Calu3 (cell line): Measurements from ENCODE around the gene THSD7B. TPM values are rescaled to one million over a fixed set of nuclear protein-coding genes. Genes with fewer than 3 reads are reported as not detected.

Source experiments
- BruUV-seq: library from RNA; stranded (reverse); fragments of 400-500 nt; replicated peaks from 2 replicates; lab custom pipeline; 2021; lab: Mats Ljungman, UMichigan
- CTCF ChIA-PET: fragments of 300-600 bp; sonication (Branson Sonifier 250); formaldehyde crosslinking; loops from one replicate; lab custom pipeline; 2022; ENCODE audit warnings: antibody characterized with exemption; lab: Charles Lee
- DNase-seq: peaks from one replicate; pipeline ENCODE4 v3.0.0; 2022
- H3K27ac Mint-ChIP-seq: one replicate; pipeline ENCODE4 v1.8.0; 2022; ENCODE audit warnings: mixed read lengths; ENCODE audit not compliant: unreplicated experiment
- H3K27me3 Mint-ChIP-seq: one replicate; pipeline ENCODE4 v1.8.0; 2022; ENCODE audit warnings: mixed read lengths; ENCODE audit not compliant: unreplicated experiment
- H3K36me3 Mint-ChIP-seq: one replicate; pipeline ENCODE4 v1.8.0; 2022; ENCODE audit warnings: mild to moderate bottlenecking, moderate library complexity, mixed read lengths; ENCODE audit not compliant: insufficient read depth, unreplicated experiment
- H3K4me1 Mint-ChIP-seq: one replicate; pipeline ENCODE4 v1.8.0; 2022; ENCODE audit warnings: mild to moderate bottlenecking, low read depth, mixed read lengths; ENCODE audit not compliant: unreplicated experiment
- H3K4me3 Mint-ChIP-seq: one replicate; pipeline ENCODE4 v1.8.0; 2022; ENCODE audit warnings: mild to moderate bottlenecking, low read depth, moderate library complexity, mixed read lengths; ENCODE audit not compliant: unreplicated experiment
- H3K9me3 Mint-ChIP-seq: one replicate; pipeline ENCODE4 v1.8.0; 2022; ENCODE audit warnings: low read depth, mixed read lengths; ENCODE audit not compliant: unreplicated experiment
- intact Hi-C: fragments of 100-400 bp; cut with micrococcal nuclease; formaldehyde crosslinking; loops from one replicate; pipeline ENCODE4 v1.10.0; 2022; ENCODE audit not compliant: unreplicated experiment
- total RNA-seq: library from RNA; stranded (reverse); gene quantifications from 2 replicates; pipeline ENCODE4 v1.2.3, GENCODE V29; 2022
- TF ChIP-seq, protein P1 (sequence below): fragments of 200-600 bp; IDR thresholded peaks from one replicate; pipeline ENCODE4 v1.8.0; 2022; ENCODE audit warnings: antibody characterized with exemption; ENCODE audit not compliant: unreplicated experiment

The THSD7B gene
- total RNA-seq, 1 experiment from 2014 or later, result not detected

DNA sequence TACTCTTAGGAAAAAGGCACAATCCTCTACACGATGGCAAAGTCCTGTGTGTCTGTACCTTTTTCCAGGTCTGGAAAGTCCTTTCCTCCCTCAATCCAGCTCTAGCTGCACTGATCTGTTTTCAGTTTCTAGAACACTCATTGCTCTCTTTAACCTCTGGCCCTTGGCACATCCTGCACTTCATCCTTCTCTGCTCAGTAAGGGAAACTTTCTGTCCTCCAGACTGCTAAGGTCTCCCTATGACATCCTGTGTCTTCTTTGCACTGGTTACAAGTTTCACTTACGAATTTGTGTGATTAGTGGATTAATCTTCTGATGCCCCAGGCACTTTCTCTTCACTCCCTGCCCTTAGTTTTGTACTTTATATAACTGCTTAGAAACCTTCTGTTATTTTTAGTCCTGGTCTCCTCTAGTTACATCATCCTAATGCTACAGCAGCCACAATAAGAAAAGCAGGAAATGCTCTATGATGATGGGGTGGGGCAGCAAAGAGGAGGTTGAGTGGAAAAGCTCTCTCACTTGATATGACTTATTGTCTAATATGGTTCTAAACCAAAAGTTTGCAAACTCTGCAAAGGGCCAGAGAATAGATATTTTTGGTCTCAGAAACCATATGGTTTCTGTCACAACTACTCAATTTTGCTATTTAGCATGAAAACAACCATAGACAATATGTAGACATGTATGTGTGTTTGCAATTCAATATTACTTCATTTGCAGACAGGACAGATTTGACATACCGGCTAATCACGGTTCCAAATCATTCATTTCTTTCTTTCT, 568.2 kb downstream of the THSD7B start:
- H3K4me1 Mint-ChIP-seq, result no peaks in the 10 kb centered on the region
- intact Hi-C loops, result no loop called here

DNA sequence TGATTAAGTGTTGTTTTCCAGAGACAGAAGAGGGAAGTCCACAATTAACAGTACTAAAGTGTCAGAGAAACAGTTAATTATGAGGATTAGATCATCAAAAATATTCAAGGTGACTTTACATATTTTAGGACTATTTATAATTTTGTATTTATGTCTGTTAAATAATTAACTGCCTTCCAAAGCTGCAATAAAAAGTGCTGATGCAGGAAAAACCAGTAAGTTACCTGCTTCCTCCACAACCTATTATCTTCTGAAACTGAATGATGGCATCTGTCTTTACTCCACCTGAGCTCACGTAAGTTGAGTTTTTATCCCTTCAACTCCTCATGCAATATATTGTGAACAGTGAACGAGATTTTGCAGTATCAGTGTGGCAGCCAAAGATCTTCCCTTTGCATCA, 570.7 kb downstream of the THSD7B start:
- TF ChIP-seq, protein P1, sequence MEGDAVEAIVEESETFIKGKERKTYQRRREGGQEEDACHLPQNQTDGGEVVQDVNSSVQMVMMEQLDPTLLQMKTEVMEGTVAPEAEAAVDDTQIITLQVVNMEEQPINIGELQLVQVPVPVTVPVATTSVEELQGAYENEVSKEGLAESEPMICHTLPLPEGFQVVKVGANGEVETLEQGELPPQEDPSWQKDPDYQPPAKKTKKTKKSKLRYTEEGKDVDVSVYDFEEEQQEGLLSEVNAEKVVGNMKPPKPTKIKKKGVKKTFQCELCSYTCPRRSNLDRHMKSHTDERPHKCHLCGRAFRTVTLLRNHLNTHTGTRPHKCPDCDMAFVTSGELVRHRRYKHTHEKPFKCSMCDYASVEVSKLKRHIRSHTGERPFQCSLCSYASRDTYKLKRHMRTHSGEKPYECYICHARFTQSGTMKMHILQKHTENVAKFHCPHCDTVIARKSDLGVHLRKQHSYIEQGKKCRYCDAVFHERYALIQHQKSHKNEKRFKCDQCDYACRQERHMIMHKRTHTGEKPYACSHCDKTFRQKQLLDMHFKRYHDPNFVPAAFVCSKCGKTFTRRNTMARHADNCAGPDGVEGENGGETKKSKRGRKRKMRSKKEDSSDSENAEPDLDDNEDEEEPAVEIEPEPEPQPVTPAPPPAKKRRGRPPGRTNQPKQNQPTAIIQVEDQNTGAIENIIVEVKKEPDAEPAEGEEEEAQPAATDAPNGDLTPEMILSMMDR, result no peak
- BruUV-seq, result no TSS peak
- Mint-ChIP-seq H3K4me1 (no peaks in the 10 kb centered on the region), H3K4me3 (no peak overlapping the region), H3K27me3 (no peaks in the 10 kb centered on the region), H3K9me3 (peaks cover 3% of the 10 kb centered on the region), H3K36me3 (no peaks in the 10 kb centered on the region), H3K27ac (no peak overlapping the region)
- CTCF ChIA-PET, result interaction anchor here (0.6 kb wide), 1 partner anchor 20 kb away, joined by 3 read pairs; no protein-coding TSS in a partner anchor
- intact Hi-C loops, result no loop called here
- DNase-seq, result no peak

More for the DNA sequence above, 568.2 kb downstream of the THSD7B start:
- H3K9me3 Mint-ChIP-seq, result peaks cover 9% of the 10 kb centered on the region
- no TSS peak for BruUV-seq
- H3K36me3 Mint-ChIP-seq, result no peaks in the 10 kb centered on the region
- DNase-seq, result no peak
- CTCF ChIA-PET, result no interaction called here
- H3K27me3 Mint-ChIP-seq, result no peaks in the 10 kb centered on the region
- no peak overlapping the region for H3K27ac Mint-ChIP-seq
- TF ChIP-seq, protein P1, result no peak
- H3K4me3 Mint-ChIP-seq, result no peak overlapping the region

DNA sequence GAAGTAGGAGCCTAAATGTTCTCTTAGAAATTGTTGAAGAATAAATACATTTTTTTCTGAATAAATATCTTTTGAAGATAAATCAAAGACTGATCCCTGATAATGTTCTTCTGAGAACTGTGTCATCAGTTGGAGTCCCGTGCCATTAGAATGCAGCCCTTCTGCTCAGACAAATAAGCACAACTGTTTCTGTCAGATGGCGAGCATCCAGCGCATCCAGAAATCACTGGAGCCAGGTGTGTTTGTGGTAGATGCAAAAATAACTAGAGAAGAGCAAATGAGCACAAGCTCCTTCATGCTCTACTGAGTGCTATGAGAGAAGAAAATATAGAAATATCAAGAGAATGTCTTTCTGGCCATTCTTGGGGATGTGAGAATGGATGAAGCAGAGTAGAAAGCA, 573.7 kb downstream of the THSD7B start:
- intact Hi-C loops, result no loop called here
- Mint-ChIP-seq H3K27me3 (no peaks in the 10 kb centered on the region), H3K4me3 (no peak overlapping the region), H3K36me3 (no peaks in the 10 kb centered on the region), H3K4me1 (no peaks in the 10 kb centered on the region), H3K27ac (no peak overlapping the region), H3K9me3 (no peaks in the 10 kb centered on the region)
- BruUV-seq, result no TSS peak
- TF ChIP-seq, protein P1, result no peak
- DNase-seq, result no peak
- CTCF ChIA-PET, result interaction anchor here (0.7 kb wide), 1 partner anchor 502 kb away, joined by 3 read pairs; no protein-coding TSS in a partner anchor

DNA sequence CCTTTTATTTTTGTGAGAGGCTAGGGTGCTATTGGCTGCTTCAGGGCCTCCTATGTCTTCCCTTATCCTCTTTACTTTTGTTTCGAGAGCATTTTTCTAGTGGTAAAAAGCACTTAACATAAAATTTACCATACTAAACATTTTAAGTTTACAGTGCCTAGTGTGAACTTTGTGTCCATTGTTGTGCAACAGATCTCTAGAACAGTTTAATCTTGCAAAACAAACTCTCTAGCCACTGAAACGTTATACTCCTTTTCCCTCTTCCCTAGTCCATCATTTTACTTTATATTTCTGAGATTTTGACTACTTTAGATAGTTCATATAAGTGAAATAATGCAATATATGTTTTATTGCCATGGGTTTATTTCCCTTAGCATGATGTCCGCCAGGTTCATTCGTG, 580.6 kb downstream of the THSD7B start:
- Mint-ChIP-seq H3K36me3 (no peaks in the 10 kb centered on the region), H3K4me3 (no peak overlapping the region), H3K27me3 (no peaks in the 10 kb centered on the region), H3K9me3 (peaks cover 11% of the 10 kb centered on the region), H3K4me1 (no peaks in the 10 kb centered on the region), H3K27ac (no peak overlapping the region)
- intact Hi-C loops, result no loop called here
- CTCF ChIA-PET, result no interaction called here
- no peak for DNase-seq
- TF ChIP-seq, protein P1, result no peak
- BruUV-seq, result no TSS peak
